A172 (cell line): Measurements from ENCODE around the gene ETNK2. TPM values are rescaled to one million over a fixed set of nuclear protein-coding genes. Genes with fewer than 3 reads are reported as not detected.

Source experiments
- DNase-seq: peaks from one replicate; pipeline ENCODE4 v3.0.0-alpha.2; 2015; ENCODE audit warnings: low spot score
- total RNA-seq: library from RNA; depleted of rRNA; stranded (reverse); fragments of >200 nt; shearing (Covaris generic); gene quantifications from 2 replicates; pipeline ENCODE4 v1.2.3, GENCODE V29; 2014

Gene ETNK2
- total RNA-seq, 1 experiment from 2014 or later = 23.0 TPM

GRCh38 chr1:204177133-204177532 lies 25.3 kb upstream of the ETNK2 start:
- DNase-seq = peak; percentile 34

- DNase-seq = no peak
Observed at GRCh38 chr1:204176049-204176448, 24.2 kb upstream of the ETNK2 start.

DNA sequence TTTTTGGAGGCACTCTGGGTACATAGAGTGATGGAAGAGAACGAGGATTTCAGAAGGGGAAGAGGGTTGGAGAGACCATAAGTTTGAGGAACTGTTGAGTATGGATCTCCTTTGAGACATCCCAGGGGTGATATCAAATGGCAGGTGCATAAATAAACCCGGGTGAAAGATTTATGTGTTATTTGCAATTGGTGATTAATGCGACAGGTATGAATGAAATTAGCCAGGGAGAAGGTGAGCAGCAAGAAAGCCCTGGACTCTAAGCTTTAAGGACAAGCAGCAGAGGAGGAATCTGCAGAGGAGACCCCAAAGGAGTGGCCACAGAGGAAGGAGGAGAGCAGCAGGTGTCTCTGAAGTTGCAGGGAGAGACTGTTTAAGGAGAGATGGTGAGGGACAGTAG lies 23.1 kb upstream of the ETNK2 start:
- no peak for DNase-seq

DNA sequence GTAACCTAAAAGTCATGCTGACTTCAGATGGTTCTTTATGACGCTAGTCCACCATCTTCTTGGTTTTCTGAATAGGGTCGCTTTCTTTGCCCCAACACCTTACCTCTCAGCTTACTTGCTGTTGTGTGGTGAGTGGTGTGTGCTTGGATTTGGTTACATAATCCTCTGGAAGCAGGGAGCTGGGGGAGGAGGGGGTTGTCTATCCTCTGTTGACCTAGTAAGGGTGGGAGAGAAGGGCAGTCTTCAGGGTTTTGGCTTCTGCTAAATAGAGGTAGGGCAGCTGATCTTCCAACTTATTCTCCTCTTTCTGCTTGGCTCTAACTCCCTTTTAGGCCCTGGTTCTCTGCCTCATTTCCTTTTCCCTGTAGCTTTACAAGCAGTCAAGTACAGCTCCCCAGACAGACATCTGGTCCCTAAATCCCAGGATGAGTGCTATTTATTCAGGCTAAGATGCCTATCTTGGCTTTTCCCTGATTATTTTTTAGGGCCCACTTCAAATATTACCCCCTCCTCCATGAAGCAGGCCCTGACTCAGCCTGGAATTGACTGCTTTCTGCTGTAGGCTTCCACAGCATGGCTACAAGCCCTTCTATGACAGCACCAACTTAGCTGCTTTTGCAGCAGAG lies 20.7 kb upstream of the ETNK2 start:
- DNase-seq = no peak

- DNase-seq = peak; percentile 89
Observed at GRCh38 chr1:204171751-204172178, 19.9 kb upstream of the ETNK2 start.

GRCh38 chr1:204170494-204171155 lies 18.8 kb upstream of the ETNK2 start:
- no peak for DNase-seq

DNA sequence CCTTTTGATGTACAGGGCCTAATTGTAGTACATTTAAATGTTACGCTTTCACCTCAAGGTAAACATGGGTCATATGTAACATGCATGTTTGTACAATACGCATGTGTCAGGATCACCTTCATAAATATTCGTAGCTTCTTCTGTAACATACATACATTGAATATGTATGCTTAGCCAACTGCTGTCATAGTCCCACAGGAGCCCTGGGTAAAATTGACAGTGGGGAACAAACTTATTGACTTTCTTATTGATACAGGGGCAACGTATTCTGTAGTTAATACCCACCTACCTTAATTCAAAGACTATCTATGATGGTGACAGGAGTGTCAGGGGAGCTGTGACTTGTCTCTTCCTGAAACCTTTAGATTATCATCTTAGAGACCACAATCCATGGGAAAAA lies 18.0 kb upstream of the ETNK2 start:
- no peak for DNase-seq

- no peak for DNase-seq
Observed at GRCh38 chr1:204167730-204168129, 15.9 kb upstream of the ETNK2 start.

DNA sequence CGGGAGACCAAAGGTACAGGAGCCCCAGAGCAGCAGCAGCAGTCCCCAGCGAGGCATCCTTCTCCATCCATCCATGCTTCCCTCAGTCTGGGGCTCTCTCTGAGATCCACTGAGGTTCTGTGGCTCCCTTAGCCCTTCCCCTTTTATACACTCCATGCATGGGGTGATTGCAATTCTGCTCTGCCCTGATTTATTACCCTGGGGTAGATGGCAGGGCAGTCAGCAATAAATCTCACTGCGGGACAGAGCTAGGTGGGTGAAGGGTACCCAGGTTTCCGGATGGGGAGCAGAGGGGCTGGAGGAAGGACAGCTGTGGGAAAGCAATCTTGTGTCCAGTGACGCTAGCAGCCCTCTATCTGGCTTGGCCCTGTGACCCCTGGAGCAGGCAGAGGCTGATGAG lies 14.4 kb upstream of the ETNK2 start, which contains the start of gene REN:
Gene REN (minus strand): TSS at position 119 of the 400 bp plus-strand sequence. CDS start 44 bp downstream, at position 75.
- DNase-seq = no peak

DNA sequence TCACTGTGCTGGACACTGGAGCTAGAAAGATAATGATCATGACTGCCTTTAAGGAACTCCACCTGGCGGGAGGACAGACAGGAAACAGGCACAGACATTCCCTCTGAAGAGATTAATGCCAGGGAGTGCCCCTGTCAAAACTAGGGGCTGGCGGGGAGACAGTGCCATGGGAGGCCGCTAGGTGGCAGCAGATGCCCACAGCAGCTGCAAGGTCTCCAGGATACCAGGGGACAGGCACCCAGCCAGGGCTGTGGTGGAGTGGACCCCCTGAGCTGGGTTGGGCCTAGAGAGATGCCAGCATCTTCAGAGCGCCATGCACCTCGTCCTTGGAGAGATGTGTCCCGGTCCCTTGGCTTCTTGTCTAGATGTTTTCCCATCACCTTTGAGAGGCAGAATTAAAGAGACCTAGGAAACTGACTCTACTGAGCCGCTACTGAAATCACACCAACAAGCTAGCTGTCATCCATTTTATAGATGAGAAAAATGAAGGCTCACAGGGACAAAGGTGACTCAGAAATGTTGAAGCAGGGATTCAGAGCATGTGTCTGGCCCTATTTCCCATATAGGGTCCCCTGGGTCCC lies 10.7 kb upstream of the ETNK2 start:
- DNase-seq = peak; percentile 85

- no peak for DNase-seq
Observed at GRCh38 chr1:204161609-204162493, 10.0 kb upstream of the ETNK2 start.

DNA sequence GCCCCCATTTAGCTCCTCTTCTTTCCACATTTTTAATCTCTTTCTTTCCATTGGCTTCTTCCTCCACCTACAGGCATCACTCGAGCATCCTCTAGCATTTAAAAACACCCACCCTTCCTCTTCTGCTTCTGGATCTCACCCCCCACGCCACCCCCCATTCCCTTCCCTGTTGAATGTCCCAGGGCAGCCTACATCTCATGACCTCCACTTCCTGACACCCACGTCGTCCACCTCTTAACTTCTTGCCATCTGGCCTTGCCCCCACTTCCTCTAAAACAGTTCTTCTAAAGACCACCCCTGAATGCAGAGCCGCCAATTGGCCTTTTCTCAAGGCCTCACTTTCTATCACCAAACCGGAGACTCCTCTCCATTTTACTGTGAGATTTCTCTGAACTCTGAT lies 6.1 kb upstream of the ETNK2 start:
- no peak for DNase-seq

- DNase-seq = no peak
Observed at GRCh38 chr1:204155881-204156280, 4.0 kb upstream of the ETNK2 start.

- DNase-seq = no peak
Observed at GRCh38 chr1:204154568-204155255, 2.9 kb upstream of the ETNK2 start.

- DNase-seq = no peak
Observed at GRCh38 chr1:204153667-204154066, 1.8 kb upstream of the ETNK2 start.

GRCh38 chr1:204152310-204153044 lies 633 bp upstream of the ETNK2 start:
- peak; percentile 20 for DNase-seq

- DNase-seq = no peak
Observed at GRCh38 chr1:204150702-204151551, 917 bp downstream of the ETNK2 start.

- DNase-seq = no peak
Observed at GRCh38 chr1:204149635-204150565, 1.9 kb downstream of the ETNK2 start.

GRCh38 chr1:204149107-204149506 lies 2.7 kb downstream of the ETNK2 start:
- DNase-seq = no peak
